GM18526 (cell line): ENCODE data around the gene ODAD3.

Source experiments
- POLR2A ChIP-seq: IDR thresholded peaks from 3 replicates; pipeline ENCODE4 v1.6.1; 2011; ENCODE audit not compliant: insufficient read length; ENCODE audit errors: extremely low read depth

The ODAD3 gene

DNA sequence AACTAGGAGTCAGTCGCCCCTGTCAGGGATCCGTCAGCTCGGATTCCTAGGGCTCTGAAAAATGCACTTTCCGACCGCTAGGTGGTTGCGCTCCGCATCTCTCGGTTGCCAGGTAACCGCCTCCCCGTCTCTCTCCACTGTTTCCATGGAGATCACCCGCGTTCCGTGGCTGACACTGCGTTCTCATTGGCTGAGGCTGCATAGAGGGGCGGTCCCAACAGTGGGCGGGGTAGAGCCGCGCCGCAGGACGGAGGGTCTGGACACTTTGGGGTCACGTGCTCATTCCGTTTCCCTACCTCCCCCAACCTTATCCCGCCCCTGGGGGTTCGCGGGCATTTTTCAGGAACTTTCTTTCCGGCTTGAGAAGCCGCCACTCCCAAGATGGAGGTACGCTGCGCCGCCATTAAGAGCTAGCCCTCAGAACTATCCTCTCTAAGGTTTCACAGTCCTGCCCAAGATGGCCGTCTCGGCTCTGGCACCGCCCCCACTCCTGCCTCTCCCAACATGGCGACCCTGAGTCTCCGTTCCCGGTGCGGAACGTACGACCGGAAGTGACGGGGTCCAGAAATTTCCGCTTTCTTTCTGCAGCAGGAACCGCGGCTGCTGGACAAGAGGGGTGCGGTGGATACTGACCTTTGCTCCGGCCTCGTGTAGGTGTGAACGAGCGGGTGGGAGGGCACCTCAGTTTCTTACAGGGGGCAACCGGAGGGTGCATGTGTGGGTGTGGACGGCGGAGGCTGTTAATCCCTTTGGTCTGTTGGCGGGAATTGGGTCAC, at the start of gene ODAD3, which contains the start of gene PRKCSH:
ODAD3 (minus strand) TSS at position 65 of the 776 bp plus-strand sequence. CDS start 105 bp downstream, outside the sequence.
PRKCSH (plus strand) TSS at position 579 of the 776 bp plus-strand sequence. CDS start 483 bp downstream, outside the sequence.
- peak; percentile 83 for TF ChIP-seq POLR2A

DNA sequence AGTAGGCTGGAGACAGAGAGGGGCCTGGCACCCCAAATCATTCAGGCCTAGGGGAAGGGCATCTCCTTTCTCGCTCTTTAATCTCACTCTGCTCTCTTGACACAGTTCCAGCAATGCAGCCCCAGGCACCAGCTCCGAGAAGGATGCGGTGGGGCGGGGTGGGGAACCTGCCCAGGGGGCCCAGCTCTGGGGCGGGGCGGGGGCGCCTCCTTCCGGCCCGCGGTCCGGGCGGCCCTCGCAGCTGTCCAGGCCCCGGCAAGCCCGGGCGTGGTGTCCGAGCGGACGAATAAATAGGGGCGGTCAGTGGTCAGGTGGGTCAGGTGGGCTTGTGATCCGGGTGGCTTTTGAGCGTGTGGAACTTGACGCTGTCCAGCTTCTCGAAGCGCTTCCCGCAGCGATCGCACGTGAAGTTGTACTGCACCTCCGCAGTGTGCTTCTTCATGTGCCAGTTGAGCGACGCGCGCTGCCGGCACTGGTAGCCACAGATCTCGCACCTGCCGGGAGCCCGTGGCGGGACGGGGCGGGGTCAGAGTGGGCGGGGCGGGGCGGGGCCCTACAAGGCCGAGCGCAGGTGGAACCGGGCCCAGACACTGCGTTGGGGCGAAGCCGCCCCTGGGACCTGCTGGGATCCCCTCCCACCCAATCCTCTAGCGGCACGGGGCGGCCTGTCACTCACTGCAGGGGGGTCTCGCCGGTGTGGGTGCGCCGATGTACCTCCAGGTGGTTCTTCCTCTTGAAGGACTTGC, 48.6 kb upstream of the ODAD3 start:
- TF ChIP-seq POLR2A: no peak

DNA sequence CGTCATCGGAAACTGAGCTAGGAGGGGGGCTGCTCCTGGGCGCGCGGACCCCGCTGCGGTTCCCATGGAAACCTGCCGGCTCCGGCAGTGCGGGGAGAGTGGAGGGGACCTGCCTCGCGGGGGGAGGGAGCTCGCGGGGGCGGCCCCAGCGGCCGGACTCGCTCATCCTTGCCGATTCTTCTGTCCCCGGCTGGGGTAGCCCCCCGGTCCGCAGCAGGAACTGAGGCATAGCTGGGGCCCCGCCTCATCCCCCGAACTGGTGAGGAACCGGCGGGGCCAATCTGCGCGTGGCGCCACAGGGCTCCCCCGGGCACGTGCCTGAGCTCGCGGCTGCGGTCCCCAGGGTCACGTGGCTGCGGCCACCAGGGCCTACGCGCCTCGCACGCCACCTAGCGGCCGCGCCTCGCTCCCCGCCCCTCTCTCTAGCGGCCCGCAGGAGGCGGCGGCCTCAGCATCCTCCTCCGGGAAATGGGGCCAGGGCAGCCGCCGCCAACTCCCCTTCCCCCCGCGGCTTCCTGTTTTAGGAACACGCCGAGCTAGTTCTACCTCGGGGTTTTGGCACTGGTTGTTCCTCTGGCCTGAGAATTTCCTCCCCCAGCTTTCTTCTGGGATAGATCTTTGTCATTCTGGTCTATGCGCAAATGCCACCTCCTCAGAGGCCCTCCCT, 47.6 kb upstream of the ODAD3 start:
- TF ChIP-seq POLR2A: peak; percentile 0

DNA sequence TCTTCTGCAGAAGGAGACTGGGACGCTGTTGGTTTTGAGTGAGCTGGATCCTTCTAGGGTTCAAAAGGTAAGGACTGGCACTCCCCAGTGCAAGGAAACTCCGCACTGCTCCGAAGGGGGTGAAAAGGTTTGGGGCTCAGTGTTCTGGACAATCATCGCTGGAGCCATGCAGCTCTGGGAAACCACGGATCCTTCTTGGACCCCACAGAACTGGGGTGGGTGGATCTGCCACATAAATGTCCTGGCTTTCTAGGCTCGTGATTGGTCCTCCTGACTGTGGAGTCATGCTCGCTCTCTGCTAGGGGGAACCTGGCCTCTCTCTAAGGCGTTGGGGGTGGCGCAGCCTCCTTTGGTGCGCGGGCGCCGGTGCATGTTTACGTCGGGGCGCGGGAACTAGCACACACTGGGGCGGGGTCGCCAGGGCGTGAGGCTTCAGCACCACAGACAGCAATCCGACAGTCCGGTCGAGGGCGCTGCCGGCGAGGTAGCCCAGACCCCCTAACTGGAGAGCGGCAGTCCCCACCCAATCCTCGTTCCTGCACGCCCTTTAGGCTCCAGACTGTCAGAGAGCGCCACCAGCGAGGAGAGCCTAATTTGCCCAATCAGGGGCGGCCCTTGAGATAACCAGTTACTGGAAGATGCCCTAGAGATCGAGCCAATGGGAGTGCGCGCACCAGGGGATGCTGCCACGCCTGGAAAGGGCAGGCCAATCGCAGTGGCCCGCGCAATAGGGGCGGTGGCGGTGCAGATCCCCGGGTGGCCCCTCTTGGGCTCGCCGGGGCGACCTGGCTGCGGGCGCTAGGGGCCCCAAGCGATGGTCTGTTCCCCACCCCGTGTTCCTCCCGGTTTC, 46.8 kb upstream of the ODAD3 start:
- peak; percentile 24 for TF ChIP-seq POLR2A

DNA sequence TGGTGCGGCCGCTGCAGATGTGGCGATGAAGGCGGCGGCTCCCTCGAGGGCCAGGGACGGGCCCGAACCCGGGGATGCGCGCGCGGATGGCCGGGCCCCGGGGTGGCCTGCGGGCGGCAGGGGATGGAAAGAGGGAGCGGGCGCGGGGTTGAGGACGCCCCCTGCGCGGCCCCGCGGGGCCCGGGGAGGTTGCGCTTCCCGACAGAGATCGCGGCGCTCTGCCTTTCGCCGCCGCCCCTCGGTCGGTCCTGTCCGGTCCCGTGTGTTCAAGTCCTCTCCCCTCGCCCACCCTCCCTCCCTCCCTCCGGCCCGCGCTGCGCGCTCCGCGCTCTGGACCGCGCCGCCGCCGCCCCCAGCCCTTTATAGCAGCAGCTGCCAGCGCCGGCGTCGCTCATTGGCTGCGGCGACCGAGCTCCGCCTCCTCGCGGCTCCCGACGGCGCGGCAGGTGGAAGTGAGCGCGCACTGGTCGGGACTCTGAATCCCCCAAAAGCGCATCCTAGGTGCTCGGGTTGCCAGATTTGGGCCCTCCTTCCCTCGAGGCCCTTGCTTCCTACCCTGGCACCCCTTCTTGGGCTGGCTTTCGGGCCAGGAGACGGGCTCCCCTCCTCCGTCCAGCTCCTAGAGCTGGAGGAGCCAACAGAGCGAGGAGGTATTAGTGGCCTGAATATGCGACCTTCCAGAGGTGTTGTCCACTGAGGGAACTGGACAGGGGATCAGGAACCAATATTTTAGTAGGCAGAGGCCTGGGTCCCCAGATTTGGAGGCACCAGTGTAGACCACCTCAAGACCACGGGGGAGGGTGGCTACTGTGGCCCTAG, 46.0 kb upstream of the ODAD3 start, which contains the start of gene ELAVL3:
ELAVL3 (minus strand) TSS at position 332 of the 819 bp plus-strand sequence. CDS start 438 bp downstream, outside the sequence.
- TF ChIP-seq POLR2A: no peak

DNA sequence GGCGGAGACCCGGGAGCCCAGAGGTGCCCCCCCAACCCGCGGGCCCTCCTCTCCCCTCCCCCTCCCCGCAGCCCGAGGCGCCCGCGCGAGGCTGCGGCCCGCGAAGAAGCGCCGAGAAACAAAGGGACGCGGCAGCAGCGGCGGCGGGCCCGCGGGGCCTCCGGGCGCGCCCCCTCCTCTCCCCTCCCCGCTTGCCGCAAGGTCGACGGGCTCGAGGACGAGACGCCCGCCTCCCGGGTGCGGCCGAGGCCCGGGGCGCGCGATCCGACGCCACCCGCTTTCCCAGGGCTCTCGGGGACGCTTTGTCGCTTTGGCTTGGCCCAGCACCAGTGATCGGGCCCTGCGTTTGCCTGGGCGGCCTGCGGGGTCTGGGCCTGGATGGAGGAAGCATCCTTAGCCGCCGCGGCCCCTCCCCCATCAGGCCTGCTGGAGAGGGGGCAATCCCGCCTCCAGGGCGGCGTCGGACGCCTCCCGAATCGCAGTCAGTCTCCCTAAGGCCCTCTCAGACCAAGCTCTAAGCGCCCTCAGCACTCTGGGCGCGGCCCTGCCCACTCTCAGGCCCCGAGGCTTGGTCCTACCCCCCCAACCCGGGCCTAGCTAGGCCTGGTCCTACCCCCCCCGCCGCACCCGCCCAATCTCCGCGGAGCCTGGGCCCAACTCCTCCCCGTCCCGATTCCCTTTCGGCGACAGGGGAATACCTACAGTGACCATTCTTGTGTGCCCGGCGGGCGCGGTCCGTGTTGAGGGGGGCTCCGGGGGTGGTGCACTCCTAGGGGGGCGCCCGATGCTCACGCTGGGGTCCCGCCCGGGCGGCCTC, 45.2 kb upstream of the ODAD3 start:
- no peak for TF ChIP-seq POLR2A

DNA sequence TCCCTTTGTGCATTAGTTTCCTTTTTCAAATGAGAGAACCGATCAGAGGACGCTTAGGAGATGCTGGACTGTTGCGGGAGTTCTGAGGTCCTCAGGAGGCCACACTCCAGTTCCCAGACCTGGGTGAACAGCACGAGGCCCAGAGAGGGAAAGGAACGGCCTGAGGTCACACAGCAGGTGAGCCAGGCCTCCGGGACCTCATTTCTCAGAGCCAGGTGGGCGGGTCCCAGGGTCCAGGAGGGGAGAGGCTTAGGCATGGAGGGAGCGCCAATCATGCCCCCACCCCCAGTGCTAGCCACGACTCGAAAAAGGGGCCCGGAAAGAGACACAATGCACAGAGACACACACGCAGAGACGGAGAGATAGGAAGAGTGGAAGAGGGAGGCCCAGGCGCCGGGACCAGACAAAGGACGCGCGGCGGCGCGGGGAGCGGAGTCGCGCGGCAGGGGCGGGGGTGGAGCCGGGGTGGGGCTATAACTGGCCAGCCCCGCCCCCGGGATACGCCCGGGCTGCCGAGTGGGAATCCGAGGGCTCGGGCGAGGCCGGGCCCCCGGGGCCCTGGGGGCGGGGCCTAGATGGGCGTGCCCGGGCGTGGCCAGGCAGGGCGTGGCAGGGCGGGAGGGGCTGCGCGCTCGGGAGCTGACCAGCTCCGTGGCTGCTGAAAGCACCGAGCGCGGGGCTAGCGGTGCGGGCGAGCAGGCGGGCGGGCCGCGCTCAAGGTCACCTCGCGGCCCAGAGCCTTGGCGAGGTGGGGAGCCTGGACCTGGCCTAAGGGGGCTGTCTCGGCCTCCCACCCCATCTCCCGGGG, 44.4 kb upstream of the ODAD3 start:
- TF ChIP-seq POLR2A: no peak

DNA sequence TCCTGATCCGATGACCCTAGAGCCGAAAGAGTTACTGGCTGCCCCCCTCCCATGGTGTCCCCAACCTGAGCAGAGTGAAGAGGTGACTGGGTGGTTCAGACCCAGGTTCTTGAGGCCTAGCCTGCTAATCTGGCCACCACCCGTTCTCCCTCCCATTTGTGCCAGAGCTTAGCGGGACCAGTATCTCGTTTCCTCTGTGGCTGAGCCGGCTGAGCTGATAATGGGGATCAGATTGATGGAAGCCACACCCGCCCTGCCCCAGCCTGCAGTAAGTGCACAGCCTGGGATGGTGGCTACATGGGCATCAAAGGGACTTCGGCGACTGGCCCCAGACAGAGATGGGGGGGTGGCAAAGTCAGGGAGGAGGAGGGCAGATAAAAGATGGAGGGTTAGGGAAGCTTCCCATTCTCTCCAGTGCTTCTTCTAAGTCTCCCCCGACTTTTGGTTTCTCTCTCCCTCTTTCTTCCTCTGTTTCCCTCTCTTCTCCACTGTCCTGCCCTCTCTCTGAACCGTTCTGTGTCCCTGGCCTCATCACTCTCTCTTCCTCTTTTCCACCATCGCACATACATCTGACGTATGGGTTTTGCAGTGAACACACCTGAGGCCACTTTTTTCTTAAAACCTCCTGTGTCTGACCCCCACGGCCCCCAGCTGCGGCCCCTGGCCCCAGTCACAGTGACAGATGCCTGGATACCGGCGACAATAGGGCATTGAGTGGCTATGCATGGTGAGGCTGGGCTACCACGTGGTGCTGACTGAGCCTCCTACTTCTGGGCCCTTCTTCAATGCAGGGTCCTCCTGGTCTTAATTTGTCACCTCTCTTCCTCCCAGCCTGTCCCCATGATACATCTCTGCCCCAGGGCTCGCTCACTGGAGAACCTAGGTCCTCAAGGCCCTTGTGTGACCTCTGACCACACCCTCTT, 43.5 kb upstream of the ODAD3 start:
- TF ChIP-seq POLR2A: no peak

DNA sequence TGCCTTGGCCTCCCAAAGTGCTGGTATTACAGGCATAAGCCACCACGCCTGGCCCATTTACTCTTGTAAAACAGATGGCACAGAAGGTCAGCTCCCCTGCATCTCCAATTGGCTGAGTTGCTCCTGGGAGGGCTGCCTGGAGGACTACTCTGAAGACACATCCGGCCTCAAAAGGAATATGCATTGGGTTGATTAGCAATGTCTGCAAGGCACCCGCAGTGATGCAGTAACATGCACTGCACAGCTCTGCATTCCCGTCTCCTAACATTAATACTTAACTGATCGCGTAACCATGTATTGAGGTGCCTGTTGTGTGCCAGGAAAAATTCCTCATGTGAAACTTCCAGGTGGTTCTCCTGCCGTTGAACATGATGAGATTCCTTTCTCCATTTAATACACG, 40.9 kb upstream of the ODAD3 start:
- no peak for TF ChIP-seq POLR2A

DNA sequence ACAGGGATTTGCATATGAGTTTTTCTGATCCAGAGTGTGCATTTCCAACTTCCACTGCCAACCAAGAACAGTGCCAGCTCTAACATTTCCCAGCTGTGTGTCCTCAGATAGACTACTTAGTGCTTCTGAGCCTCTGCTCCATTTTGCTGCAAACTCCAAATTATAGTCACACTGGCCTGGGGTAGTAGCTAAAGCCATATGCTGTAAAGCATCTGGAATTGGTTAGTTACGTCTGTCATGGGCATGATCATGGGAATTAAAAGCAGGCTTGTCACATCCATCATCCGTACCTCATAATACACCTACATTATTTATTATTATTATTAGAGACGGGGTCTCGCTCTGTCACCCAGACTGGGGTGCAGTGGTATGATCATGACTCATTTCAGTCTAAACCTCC, 38.8 kb upstream of the ODAD3 start:
- TF ChIP-seq POLR2A: no peak

DNA sequence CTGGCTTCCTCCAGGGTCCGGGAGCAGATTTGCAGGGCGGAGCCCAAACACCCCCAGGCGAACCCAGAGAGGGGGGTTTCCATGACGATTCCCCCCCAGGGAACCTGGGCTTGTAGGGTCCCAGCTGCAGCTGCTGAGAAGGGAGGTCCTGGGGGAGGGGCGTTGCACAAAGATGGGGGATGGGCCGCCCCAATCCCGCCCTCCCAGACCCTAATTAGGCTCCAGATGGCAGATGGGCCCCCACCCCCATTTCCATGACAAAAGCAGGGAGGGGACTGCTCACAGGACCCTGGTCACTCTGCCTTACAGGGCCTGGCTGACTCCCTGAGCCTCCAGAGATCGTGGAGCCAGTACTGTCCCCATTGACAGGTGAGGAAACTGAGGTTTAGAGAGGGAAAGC, 30.7 kb upstream of the ODAD3 start:
- TF ChIP-seq POLR2A: no peak
